Measurements from ENCODE around the gene TGM3.

DNA sequence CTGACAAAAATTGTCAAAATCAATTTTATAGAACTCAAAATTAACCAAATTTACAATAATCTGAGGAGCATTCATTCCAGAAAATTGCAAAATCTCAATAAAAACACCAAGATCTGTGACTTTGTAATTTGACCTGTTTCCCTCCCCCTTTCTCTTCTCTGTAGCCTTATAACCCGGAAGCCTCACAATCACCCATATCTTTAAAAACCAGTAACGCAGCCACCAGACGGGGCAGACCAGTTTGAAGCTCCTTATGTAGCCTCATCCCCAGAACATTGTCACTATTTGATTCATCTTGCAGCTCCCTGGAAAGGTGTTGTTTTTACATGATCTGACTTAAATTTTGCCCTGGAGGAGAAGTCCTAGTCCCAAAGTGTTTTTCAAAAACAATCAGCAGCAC lies 57.4 kb downstream of the TGM3 start:
- TF ChIP-seq, protein P1, sequence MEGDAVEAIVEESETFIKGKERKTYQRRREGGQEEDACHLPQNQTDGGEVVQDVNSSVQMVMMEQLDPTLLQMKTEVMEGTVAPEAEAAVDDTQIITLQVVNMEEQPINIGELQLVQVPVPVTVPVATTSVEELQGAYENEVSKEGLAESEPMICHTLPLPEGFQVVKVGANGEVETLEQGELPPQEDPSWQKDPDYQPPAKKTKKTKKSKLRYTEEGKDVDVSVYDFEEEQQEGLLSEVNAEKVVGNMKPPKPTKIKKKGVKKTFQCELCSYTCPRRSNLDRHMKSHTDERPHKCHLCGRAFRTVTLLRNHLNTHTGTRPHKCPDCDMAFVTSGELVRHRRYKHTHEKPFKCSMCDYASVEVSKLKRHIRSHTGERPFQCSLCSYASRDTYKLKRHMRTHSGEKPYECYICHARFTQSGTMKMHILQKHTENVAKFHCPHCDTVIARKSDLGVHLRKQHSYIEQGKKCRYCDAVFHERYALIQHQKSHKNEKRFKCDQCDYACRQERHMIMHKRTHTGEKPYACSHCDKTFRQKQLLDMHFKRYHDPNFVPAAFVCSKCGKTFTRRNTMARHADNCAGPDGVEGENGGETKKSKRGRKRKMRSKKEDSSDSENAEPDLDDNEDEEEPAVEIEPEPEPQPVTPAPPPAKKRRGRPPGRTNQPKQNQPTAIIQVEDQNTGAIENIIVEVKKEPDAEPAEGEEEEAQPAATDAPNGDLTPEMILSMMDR (IDR thresholded peaks at IDR 0.05), result no peak
- TF ChIP-seq POLR2A (IDR thresholded peaks at IDR 0.05), result no peak
